Measurements from ENCODE around the gene DHRSX.

- no peak for TF ChIP-seq CTCF (IDR thresholded peaks at IDR 0.05)
- no peak for TF ChIP-seq POLR2A (IDR thresholded peaks at IDR 0.05)
Observed at GRCh38 chrX:2384486-2384885, 116.3 kb downstream of the DHRSX start.
